Right lobe of liver (tissue), 4 donors: ENCODE measurements around the gene GATA5.

Source experiments
- POLR2A ChIP-seq: fragments of 450-650 bp; IDR thresholded peaks from one replicate; pipeline ENCODE4 v1.6.1; 2017; ENCODE audit warnings: antibody characterized with exemption, mild to moderate bottlenecking
- TF ChIP-seq, protein P1 (sequence below), 4 donors: fragments of 200-600 bp in 3 of 4; fragments of 450-650 bp in 1 of 4; IDR thresholded peaks; one replicate each; pipeline versions ENCODE4 v1.5.1 to v1.8.0; 2016 to 2022; ENCODE audit warnings: antibody characterized with exemption in 4 of 4, mild to moderate bottlenecking in 2 of 4
- donor health status: DM: no; HTN: no; CAD: no.
- donor health status: DM: no; HTN: no; CAD: no.
- donor health status: DM: no; HTN: yes; CAD: no.

DNA sequence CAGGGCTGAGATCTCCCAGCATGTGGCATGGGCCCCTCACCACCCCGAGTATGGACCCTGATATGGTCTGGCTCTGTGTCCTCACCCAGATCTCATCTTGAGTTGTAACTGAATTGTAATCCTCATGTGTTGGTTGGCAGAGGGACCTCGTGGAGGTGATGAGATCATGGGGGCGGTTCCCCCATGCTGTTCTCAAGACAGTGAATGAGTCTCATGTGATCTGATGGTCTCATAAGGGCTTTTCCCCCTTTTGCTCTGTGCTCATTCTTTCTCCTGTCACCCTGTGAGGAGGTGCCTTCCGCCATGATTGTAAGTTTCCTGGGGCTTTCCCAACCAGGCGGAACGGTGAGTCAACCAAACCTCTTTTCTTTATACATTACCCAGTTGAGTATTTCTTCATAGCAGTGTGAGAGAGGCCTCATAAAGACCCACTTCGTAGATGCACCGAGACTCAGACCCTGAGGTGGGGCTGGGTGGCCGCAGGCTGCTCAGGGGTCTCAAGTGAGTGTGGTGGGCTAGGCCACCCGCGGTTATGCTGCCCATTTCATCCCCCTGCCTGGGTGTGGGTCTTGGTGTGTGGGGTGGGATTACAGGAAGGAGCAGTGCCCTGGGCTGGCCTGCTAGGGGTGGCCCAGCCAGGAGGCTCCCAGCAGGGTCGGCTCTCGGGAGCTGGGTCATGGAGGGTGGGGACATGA is 26.2 kb upstream of the GATA5 start:
- TF ChIP-seq, protein P1, sequence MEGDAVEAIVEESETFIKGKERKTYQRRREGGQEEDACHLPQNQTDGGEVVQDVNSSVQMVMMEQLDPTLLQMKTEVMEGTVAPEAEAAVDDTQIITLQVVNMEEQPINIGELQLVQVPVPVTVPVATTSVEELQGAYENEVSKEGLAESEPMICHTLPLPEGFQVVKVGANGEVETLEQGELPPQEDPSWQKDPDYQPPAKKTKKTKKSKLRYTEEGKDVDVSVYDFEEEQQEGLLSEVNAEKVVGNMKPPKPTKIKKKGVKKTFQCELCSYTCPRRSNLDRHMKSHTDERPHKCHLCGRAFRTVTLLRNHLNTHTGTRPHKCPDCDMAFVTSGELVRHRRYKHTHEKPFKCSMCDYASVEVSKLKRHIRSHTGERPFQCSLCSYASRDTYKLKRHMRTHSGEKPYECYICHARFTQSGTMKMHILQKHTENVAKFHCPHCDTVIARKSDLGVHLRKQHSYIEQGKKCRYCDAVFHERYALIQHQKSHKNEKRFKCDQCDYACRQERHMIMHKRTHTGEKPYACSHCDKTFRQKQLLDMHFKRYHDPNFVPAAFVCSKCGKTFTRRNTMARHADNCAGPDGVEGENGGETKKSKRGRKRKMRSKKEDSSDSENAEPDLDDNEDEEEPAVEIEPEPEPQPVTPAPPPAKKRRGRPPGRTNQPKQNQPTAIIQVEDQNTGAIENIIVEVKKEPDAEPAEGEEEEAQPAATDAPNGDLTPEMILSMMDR (IDR thresholded peaks at IDR 0.05) = no peak
- TF ChIP-seq POLR2A = no peak
